Measurements from ENCODE around the gene YWHAG.

- TF ChIP-seq POLR2AphosphoS5 (IDR thresholded peaks at IDR 0.05) (no peak), POLR2A (IDR thresholded peaks at IDR 0.05) (no peak)
These were observed 9.4 kb downstream of the YWHAG start for GRCh38 chr7:76349313-76349885.

Data from prostate gland (tissue), 1 donor.